Natural killer cell (primary cell): ENCODE measurements around the gene TPBGL. TPM values are rescaled to one million over a fixed set of nuclear protein-coding genes. Genes with fewer than 3 reads are reported as not detected.

Experiments
- ATAC-seq, 3 donors: fragments of 150-1000 bp in 2 of 3; fragments of 200-7000 bp in 1 of 3; cut with Tn5 transposase; 1 replicate in 1 of 3; 2 replicates in 2 of 3; pipeline ENCODE4 v1.10.0; 2021; ENCODE audit warnings: mild to moderate bottlenecking in 2 of 3, moderate library complexity in 2 of 3
- DNase-seq, 2 donors: peaks; one replicate each; pipeline versions ENCODE4 v3.0.0 to v3.0.0-alpha.2; 2013 to 2021; ENCODE audit warnings: mixed read lengths in 1 of 2
- H3K27ac ChIP-seq: one replicate; pipeline ENCODE4 v1.5.1; 2013; ENCODE audit warnings: mild to moderate bottlenecking, low read length
- H3K27me3 ChIP-seq: one replicate; pipeline ENCODE4 v1.6.1; 2013; ENCODE audit warnings: low read length; ENCODE audit not compliant: control insufficient read depth, insufficient read depth
- H3K36me3 ChIP-seq: one replicate; pipeline ENCODE4 v1.6.1; 2013; ENCODE audit warnings: low read length; ENCODE audit not compliant: control insufficient read depth, insufficient read depth
- H3K4me1 ChIP-seq: one replicate; pipeline ENCODE4 v1.6.1; 2013; ENCODE audit warnings: low read length; ENCODE audit not compliant: control insufficient read depth, insufficient read depth
- H3K4me3 ChIP-seq: one replicate; pipeline ENCODE4 v1.5.1; 2013; ENCODE audit warnings: low read length
- H3K9me3 ChIP-seq: one replicate; pipeline ENCODE4 v1.6.1; 2013; ENCODE audit warnings: low read length; ENCODE audit not compliant: control insufficient read depth, insufficient read depth
- H3K27ac Mint-ChIP-seq, 2 donors: one replicate each; pipeline ENCODE4 v1.8.0; 2022; ENCODE audit warnings: mild to moderate bottlenecking in 2 of 2, mixed read lengths in 2 of 2, moderate library complexity in 1 of 2
- H3K27me3 Mint-ChIP-seq, 2 donors: one replicate each; pipeline ENCODE4 v1.8.0; 2022; ENCODE audit warnings: low read depth in 2 of 2, mixed read lengths in 2 of 2
- H3K36me3 Mint-ChIP-seq: one replicate; pipeline ENCODE4 v1.8.0; 2022; ENCODE audit warnings: mixed read lengths
- H3K4me1 Mint-ChIP-seq, 2 donors: one replicate each; pipeline ENCODE4 v1.8.0; 2022; ENCODE audit warnings: mixed read lengths in 2 of 2
- H3K4me3 Mint-ChIP-seq: one replicate; pipeline ENCODE4 v1.8.0; 2022; ENCODE audit warnings: mild to moderate bottlenecking, moderate library complexity, mixed read lengths
- H3K9me3 Mint-ChIP-seq, 2 donors: one replicate each; pipeline ENCODE4 v1.8.0; 2022; ENCODE audit warnings: mixed read lengths in 2 of 2
- WGBS: methylation state at CpG from one replicate; pipeline ENCODE4 v1.1.7; 2013; ENCODE audit warnings: missing lambda C conversion rate; ENCODE audit not compliant: insufficient coverage; 5-methylcytosine and 5-hydroxymethylcytosine counted together
- intact Hi-C: fragments of 100-400 bp; cut with micrococcal nuclease; formaldehyde crosslinking; loops from one replicate; pipeline ENCODE4 v1.14.2; 2022
- total RNA-seq, 4 donors: library from RNA; stranded (reverse); fragments of 120-200 nt in 1 of 4; gene quantifications; one replicate each; pipeline versions ENCODE4 v1.2.3 to v1.2.4, GENCODE V29; 2013 to 2022
- TF ChIP-seq, protein P1 (sequence below): fragments of 200-600 bp; IDR thresholded peaks from one replicate; pipeline ENCODE4 v1.8.0; 2022; ENCODE audit warnings: antibody characterized with exemption

The TPBGL gene
- total RNA-seq, 3 donors from 2014 or later (not counting 1 experiment from before 2014, with no cell fraction given), result 0.34 to 0.75 (median 0.45) TPM

DNA sequence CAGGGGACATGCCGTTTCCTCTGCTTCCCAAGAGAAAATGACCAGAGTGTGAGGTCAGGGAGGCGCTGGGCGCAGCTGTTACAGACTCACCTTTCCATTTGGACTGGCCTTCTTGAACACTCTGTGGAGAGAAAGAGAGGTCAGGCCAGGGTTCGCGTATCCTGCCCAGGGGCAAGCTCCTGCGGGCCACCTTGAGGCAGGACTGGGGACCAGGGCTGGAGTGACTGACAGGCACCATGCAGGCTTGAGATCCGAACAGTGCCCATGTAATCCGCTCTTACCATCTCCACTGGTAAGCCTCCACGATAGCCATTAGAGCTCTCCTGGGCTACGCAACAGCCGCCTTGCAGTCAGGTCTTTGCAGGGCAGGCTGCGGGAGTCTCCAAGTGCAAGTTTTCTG is 49.3 kb downstream of the TPBGL start:
- peaks cover 41 to 60% of the 10 kb centered on the region in 2 donors for H3K4me1 Mint-ChIP-seq
- no peak overlapping the region for H3K4me3 Mint-ChIP-seq
- H3K4me3 ChIP-seq, result no peak overlapping the region
- ATAC-seq (no peak), DNase-seq (no peak)
- H3K27ac ChIP-seq, result no peak overlapping the region
- peaks cover 23% of the 10 kb centered on the region for H3K36me3 ChIP-seq
- WGBS, result 98% methylated on average over 12 of the region's 12 CpGs
- H3K9me3 ChIP-seq, result no peaks in the 10 kb centered on the region
- H3K9me3 Mint-ChIP-seq, result no peaks in the 10 kb centered on the region
- intact Hi-C loops, result no loop called here
- no peaks in the 10 kb centered on the region for H3K27me3 ChIP-seq
- H3K27me3 Mint-ChIP-seq, result no peaks in the 10 kb centered on the region
- H3K27ac Mint-ChIP-seq, result peak overlapping the region; percentile 53 to 65
- no peaks in the 10 kb centered on the region for H3K36me3 Mint-ChIP-seq
- TF ChIP-seq, protein P1, sequence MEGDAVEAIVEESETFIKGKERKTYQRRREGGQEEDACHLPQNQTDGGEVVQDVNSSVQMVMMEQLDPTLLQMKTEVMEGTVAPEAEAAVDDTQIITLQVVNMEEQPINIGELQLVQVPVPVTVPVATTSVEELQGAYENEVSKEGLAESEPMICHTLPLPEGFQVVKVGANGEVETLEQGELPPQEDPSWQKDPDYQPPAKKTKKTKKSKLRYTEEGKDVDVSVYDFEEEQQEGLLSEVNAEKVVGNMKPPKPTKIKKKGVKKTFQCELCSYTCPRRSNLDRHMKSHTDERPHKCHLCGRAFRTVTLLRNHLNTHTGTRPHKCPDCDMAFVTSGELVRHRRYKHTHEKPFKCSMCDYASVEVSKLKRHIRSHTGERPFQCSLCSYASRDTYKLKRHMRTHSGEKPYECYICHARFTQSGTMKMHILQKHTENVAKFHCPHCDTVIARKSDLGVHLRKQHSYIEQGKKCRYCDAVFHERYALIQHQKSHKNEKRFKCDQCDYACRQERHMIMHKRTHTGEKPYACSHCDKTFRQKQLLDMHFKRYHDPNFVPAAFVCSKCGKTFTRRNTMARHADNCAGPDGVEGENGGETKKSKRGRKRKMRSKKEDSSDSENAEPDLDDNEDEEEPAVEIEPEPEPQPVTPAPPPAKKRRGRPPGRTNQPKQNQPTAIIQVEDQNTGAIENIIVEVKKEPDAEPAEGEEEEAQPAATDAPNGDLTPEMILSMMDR, result no peak
- H3K4me1 ChIP-seq, result peaks cover 14% of the 10 kb centered on the region

DNA sequence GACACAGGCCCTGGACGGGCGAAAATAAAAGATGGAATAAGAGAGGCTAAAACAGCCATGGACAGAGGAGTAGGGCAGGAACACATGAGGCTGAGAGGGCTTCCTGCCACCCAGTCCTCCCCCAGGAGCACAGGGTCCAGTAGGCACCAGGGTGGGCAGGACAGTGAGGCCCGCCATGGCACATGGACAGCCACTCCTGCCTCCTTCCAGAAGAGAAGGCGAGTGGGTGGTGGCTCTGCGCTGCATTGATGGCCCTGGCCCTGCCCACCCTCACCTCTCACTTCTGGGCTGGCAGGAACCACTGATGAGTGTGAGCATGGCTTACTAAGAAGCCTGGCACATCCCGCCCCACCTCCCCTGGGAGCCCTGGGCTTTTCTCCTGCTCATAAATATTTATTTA is 51.2 kb downstream of the TPBGL start:
- Mint-ChIP-seq H3K27me3 (no peaks in the 10 kb centered on the region), H3K4me3 (no peak overlapping the region), H3K36me3 (no peaks in the 10 kb centered on the region), H3K9me3 (no peaks in the 10 kb centered on the region), H3K4me1 (peaks cover 46 to 68% of the 10 kb centered on the region in 2 donors), H3K27ac (peak overlapping the region in 1 of 2 donors; percentile 53)
- DNase-seq (no peak), ATAC-seq (no peak)
- Histone ChIP-seq H3K36me3 (peaks cover 14% of the 10 kb centered on the region), H3K4me1 (peaks cover 14% of the 10 kb centered on the region), H3K9me3 (no peaks in the 10 kb centered on the region), H3K27ac (no peak overlapping the region), H3K4me3 (no peak overlapping the region), H3K27me3 (no peaks in the 10 kb centered on the region)
- WGBS, result 84% methylated on average over 5 of the region's 6 CpGs
- intact Hi-C loops, result no loop called here
- TF ChIP-seq, protein P1, result no peak

DNA sequence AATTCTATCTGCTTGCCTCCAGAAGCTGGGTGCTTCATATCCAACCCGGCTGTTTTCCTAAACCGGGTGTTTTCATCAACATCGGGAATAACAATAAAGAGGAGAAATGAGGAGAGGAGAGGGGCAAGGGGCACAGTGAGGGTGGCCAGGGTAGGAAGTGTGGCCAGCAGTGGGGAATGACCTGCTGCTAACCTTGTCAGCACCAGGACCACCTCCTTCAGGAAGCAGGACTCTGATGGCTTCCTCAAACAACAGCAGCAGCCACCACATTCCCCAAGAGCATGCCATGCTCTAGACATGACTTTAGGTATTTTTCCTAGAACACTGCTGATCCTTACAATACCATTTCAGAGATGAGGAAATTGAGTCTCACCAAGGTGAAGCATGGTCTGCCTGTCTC is 52.4 kb downstream of the TPBGL start:
- peaks cover 5% of the 10 kb centered on the region for H3K36me3 ChIP-seq
- H3K36me3 Mint-ChIP-seq, result no peaks in the 10 kb centered on the region
- TF ChIP-seq, protein P1, result no peak
- H3K4me1 Mint-ChIP-seq, result peaks cover 47 to 68% of the 10 kb centered on the region in 2 donors
- no peak overlapping the region for H3K27ac ChIP-seq
- H3K4me3 ChIP-seq, result no peak overlapping the region
- no peak overlapping the region for H3K4me3 Mint-ChIP-seq
- H3K9me3 Mint-ChIP-seq, result no peaks in the 10 kb centered on the region
- peaks cover 14% of the 10 kb centered on the region for H3K4me1 ChIP-seq
- H3K27me3 ChIP-seq, result no peaks in the 10 kb centered on the region
- H3K27ac Mint-ChIP-seq, result peak overlapping the region; percentile 68 to 82
- intact Hi-C loops, result no loop called here
- H3K9me3 ChIP-seq, result no peaks in the 10 kb centered on the region
- H3K27me3 Mint-ChIP-seq, result no peaks in the 10 kb centered on the region
- DNase-seq (no peak), ATAC-seq (no peak)
- WGBS, result 95% methylated on average over 3 of the region's 3 CpGs

Other genes starting within 250 kb of the TPBGL start
- gene OR2AT4, start 143.9 kb upstream of the TPBGL start, total RNA-seq, result not detected
- gene SLCO2B1, start 89.7 kb upstream of the TPBGL start, total RNA-seq, result not detected
- 100 to 1,000 TPM; 128 to 200 (median 174) TPM for gene ARRB1, start 110.9 kb downstream of the TPBGL start, total RNA-seq
- gene RPS3, start 158.7 kb downstream of the TPBGL start, total RNA-seq, result 1,000 to 10,000 TPM; 2,027 to 2,376 (median 2,290) TPM
- gene KLHL35, start 192.4 kb downstream of the TPBGL start, total RNA-seq, result under 1 TPM; 0.40 to 0.93 (median 0.54) TPM